Esophagus muscularis mucosa (tissue), 4 donors: ENCODE measurements around the gene DNAH10. TPM values are rescaled to one million over a fixed set of nuclear protein-coding genes. Genes with fewer than 3 reads are reported as not detected.

ENCODE experiments used
- DNase-seq: peaks from one replicate; pipeline ENCODE4 v3.0.0-alpha.2; 2017; ENCODE audit errors: extremely low spot score
- H3K27ac ChIP-seq, 4 donors: fragments of 200-600 bp; sonication (generic); replicated peaks in 1 of 4; 1 replicate in 3 of 4; 2 replicates in 1 of 4; pipeline ENCODE4 v1.5.1; 2016 to 2019; ENCODE audit warnings: mild to moderate bottlenecking in 1 of 4
- H3K27me3 ChIP-seq, 4 donors: fragments of 200-600 bp; sonication (generic); one replicate each; pipeline versions ENCODE4 v1.5.1 to v1.6.0; 2016 to 2019
- H3K36me3 ChIP-seq, 4 donors: fragments of 200-600 bp; sonication (generic); one replicate each; pipeline ENCODE4 v1.5.1; 2016 to 2019
- H3K4me1 ChIP-seq, 4 donors: fragments of 200-600 bp; sonication (generic); one replicate each; pipeline ENCODE4 v1.5.1; 2016 to 2019
- H3K4me3 ChIP-seq, 4 donors: fragments of 200-600 bp; sonication (generic); 1 replicate in 2 of 4; 2 replicates in 2 of 4; pipeline ENCODE4 v1.5.1; 2016 to 2019; ENCODE audit warnings: mild to moderate bottlenecking in 4 of 4, moderate library complexity in 1 of 4
- H3K9me3 ChIP-seq, 4 donors: fragments of 200-600 bp; sonication (generic); 1 replicate in 3 of 4; 2 replicates in 1 of 4; pipeline ENCODE4 v1.5.1; 2016 to 2019
- CTCF ChIP-seq, 3 experiments: fragments of 200-600 bp in 2 of 3; fragments of 450-650 bp in 1 of 3; sonication (generic) in 2 of 3; IDR thresholded peaks; one replicate each; pipeline ENCODE4 v1.5.1; 2017 to 2019; ENCODE audit warnings: antibody characterized with exemption in 3 of 3, mild to moderate bottlenecking in 2 of 3, moderate library complexity in 1 of 3
- EP300 ChIP-seq: sonication (generic); formaldehyde crosslinking; IDR thresholded peaks from one replicate; pipeline ENCODE4 v1.6.1; 2017; ENCODE audit warnings: antibody characterized with exemption
- POLR2A ChIP-seq: fragments of 450-650 bp; IDR thresholded peaks from one replicate; pipeline ENCODE4 v1.6.1; 2017; ENCODE audit warnings: antibody characterized with exemption, moderate library complexity, mild to moderate bottlenecking, low read depth
- POLR2AphosphoS5 ChIP-seq, 2 donors: sonication (generic); formaldehyde crosslinking; IDR thresholded peaks; one replicate each; pipeline ENCODE4 v1.6.1; 2017; ENCODE audit warnings: antibody characterized with exemption in 2 of 2
- WGBS: methylation state at CpG from one replicate; pipeline ENCODE4 v1.1.5; 2018; 5-methylcytosine and 5-hydroxymethylcytosine counted together
- intact Hi-C: fragments of 100-400 bp; cut with DNase I; formaldehyde crosslinking; loops from one replicate; pipeline ENCODE4 v1.15.1; 2023
- total RNA-seq, 4 donors: library from RNA; depleted of rRNA; stranded (reverse); fragments of >200 nt; gene quantifications; one replicate each; pipeline versions ENCODE4 v1.1.0 to v1.2.1, GENCODE V29; 2016

The DNAH10 gene
- total RNA-seq, 4 donors from 2014 or later, result 0.06 to 1.3 TPM; not detected in 2

GRCh38 chr12:123923038-123923437, 160.9 kb downstream of the DNAH10 start:
- H3K9me3 ChIP-seq, result no peaks in the 10 kb centered on the region
- no peak for DNase-seq
- H3K4me1 ChIP-seq, result no peaks in the 10 kb centered on the region
- no peak for TF ChIP-seq CTCF (IDR thresholded peaks at IDR 0.05)
- no peak for TF ChIP-seq EP300
- no peak for TF ChIP-seq POLR2AphosphoS5 (IDR thresholded peaks at IDR 0.05)
- no peak for TF ChIP-seq POLR2A
- H3K36me3 ChIP-seq, result no peaks in the 10 kb centered on the region
- H3K27ac ChIP-seq, result no peak overlapping the region
- H3K27me3 ChIP-seq, result peaks cover 0 to 24% (median 0%) of the 10 kb centered on the region in 4 donors
- no peak overlapping the region for H3K4me3 ChIP-seq
- WGBS, result 92% methylated on average over 2 of the region's 2 CpGs
- intact Hi-C loops, result no loop called here

GRCh38 chr12:123923927-123924326, 161.8 kb downstream of the DNAH10 start:
- H3K9me3 ChIP-seq, result no peaks in the 10 kb centered on the region
- TF ChIP-seq CTCF (IDR thresholded peaks at IDR 0.05) (no peak), EP300 (no peak), POLR2AphosphoS5 (IDR thresholded peaks at IDR 0.05) (no peak), POLR2A (no peak)

DNA sequence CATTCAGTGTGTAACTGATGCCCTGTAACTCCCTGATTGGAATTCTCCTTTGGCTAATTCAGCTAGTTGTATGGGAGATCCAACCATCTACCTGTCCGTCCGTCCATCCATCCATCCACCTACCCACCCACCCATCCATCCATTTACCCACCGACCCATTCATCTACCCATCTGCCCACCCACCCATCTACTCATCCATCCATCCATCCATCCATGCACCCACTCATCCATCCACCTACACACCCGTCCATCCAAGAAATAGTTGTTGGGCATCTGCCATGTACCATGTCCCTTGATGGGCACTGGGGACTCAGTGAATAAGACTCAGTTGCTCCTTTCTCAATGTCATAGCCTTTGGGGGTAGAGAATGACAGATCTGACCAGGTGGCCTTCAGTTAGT, 162.4 kb downstream of the DNAH10 start:
- no peak for DNase-seq
- intact Hi-C loops, result no loop called here
- H3K9me3 ChIP-seq, result no peaks in the 10 kb centered on the region
- H3K27ac ChIP-seq, result no peak overlapping the region
- H3K36me3 ChIP-seq, result no peaks in the 10 kb centered on the region
- 97% methylated on average over 4 of the region's 4 CpGs for WGBS
- TF ChIP-seq POLR2AphosphoS5 (IDR thresholded peaks at IDR 0.05) (no peak), POLR2A (no peak), CTCF (IDR thresholded peaks at IDR 0.05) (no peak), EP300 (no peak)
- no peak overlapping the region for H3K4me3 ChIP-seq
- no peaks in the 10 kb centered on the region for H3K4me1 ChIP-seq
- H3K27me3 ChIP-seq, result peaks cover 0 to 9% (median 0%) of the 10 kb centered on the region in 4 donors

More at GRCh38 chr12:123923927-123924326, 161.8 kb downstream of the DNAH10 start:
- Histone ChIP-seq H3K27me3 (peaks cover 0 to 16% (median 0%) of the 10 kb centered on the region in 4 donors), H3K4me1 (no peaks in the 10 kb centered on the region), H3K27ac (no peak overlapping the region), H3K36me3 (no peaks in the 10 kb centered on the region), H3K4me3 (no peak overlapping the region)
- 72% methylated on average over 7 of the region's 7 CpGs for WGBS
- intact Hi-C loops, result no loop called here
- DNase-seq, result no peak

GRCh38 chr12:123928274-123928865, 166.3 kb downstream of the DNAH10 start:
- no peaks in the 10 kb centered on the region for H3K4me1 ChIP-seq
- WGBS, result 87% methylated on average over 9 of the region's 15 CpGs
- DNase-seq, result no peak
- intact Hi-C loops, result no loop called here
- H3K4me3 ChIP-seq, result no peak overlapping the region
- no peak for TF ChIP-seq EP300
- TF ChIP-seq POLR2AphosphoS5 (IDR thresholded peaks at IDR 0.05), result no peak
- no peak for TF ChIP-seq CTCF (IDR thresholded peaks at IDR 0.05)
- peaks cover 0 to 3% (median 0%) of the 10 kb centered on the region in 4 donors for H3K27me3 ChIP-seq
- H3K36me3 ChIP-seq, result no peaks in the 10 kb centered on the region
- no peak overlapping the region for H3K27ac ChIP-seq
- no peaks in the 10 kb centered on the region for H3K9me3 ChIP-seq

GRCh38 chr12:123928897-123929296, 166.8 kb downstream of the DNAH10 start:
- no peak overlapping the region for H3K27ac ChIP-seq
- no peaks in the 10 kb centered on the region for H3K4me1 ChIP-seq
- no peak overlapping the region for H3K4me3 ChIP-seq
- TF ChIP-seq EP300 (no peak), CTCF (IDR thresholded peaks at IDR 0.05) (no peak), POLR2A (no peak), POLR2AphosphoS5 (IDR thresholded peaks at IDR 0.05) (no peak)
- no peaks in the 10 kb centered on the region for H3K36me3 ChIP-seq
- peaks cover 0 to 3% (median 0%) of the 10 kb centered on the region in 4 donors for H3K27me3 ChIP-seq
- WGBS, result 77% methylated on average over 7 of the region's 7 CpGs
- H3K9me3 ChIP-seq, result no peaks in the 10 kb centered on the region
- intact Hi-C loops, result no loop called here
- no peak for DNase-seq
